A673 (cell line): ENCODE data around the gene EBP. TPM values are rescaled to one million over a fixed set of nuclear protein-coding genes. Genes with fewer than 3 reads are reported as not detected.

ENCODE experiments used
- BruUV-seq: library from RNA; stranded (reverse); fragments of 400-500 nt; replicated peaks from 2 replicates; lab custom pipeline; 2021; lab: Mats Ljungman, UMichigan
- CTCF ChIA-PET: fragments of 300-600 bp; sonication (Branson Sonifier 250); formaldehyde crosslinking; loops from one replicate; lab custom pipeline; 2022; ENCODE audit warnings: antibody characterized with exemption; lab: Charles Lee
- POLR2A ChIA-PET: fragments of 300-600 bp; sonication (Branson Sonifier 250); formaldehyde crosslinking; loops from one replicate; lab custom pipeline; 2022; ENCODE audit warnings: antibody characterized with exemption; ENCODE audit not compliant: low non-redundant PET; lab: Charles Lee
- DNase-seq: peaks from one replicate; pipeline ENCODE4 v3.0.0-alpha.2; 2015; ENCODE audit warnings: low spot score
- H3K27ac ChIP-seq: fragments of 200-600 bp; sonication (generic); 2 replicates; pipeline ENCODE4 v1.5.1; 2016; ENCODE audit warnings: mixed run types, low read depth, mild to moderate bottlenecking, mixed read lengths, antibody characterized with exemption, low read length; ENCODE audit not compliant: poor library complexity, severe bottlenecking
- H3K27me3 ChIP-seq: fragments of 200-600 bp; sonication (generic); replicated peaks from 2 replicates; pipeline ENCODE4 v1.6.1; 2017; ENCODE audit warnings: mixed run types, low read depth, mild to moderate bottlenecking, mixed read lengths, antibody characterized with exemption, low read length; ENCODE audit not compliant: insufficient read depth, poor library complexity
- H3K36me3 ChIP-seq: fragments of 200-600 bp; sonication (generic); 2 replicates; pipeline ENCODE4 v1.6.1; 2016; ENCODE audit warnings: mixed run types, mild to moderate bottlenecking, mixed read lengths, antibody characterized with exemption, low read length; ENCODE audit not compliant: insufficient read depth, poor library complexity, severe bottlenecking
- H3K4me1 ChIP-seq: fragments of 200-600 bp; sonication (generic); 2 replicates; pipeline ENCODE4 v1.6.1; 2017; ENCODE audit warnings: mixed run types, mild to moderate bottlenecking, mixed read lengths, antibody characterized with exemption, low read length; ENCODE audit not compliant: insufficient read depth, poor library complexity, severe bottlenecking
- H3K4me3 ChIP-seq: fragments of 200-600 bp; sonication (generic); 2 replicates; pipeline ENCODE4 v1.5.1; 2016; ENCODE audit warnings: low read depth, mixed run types, mild to moderate bottlenecking, mixed read lengths, low read length; ENCODE audit not compliant: poor library complexity, severe bottlenecking
- H3K9me3 ChIP-seq: fragments of 200-600 bp; sonication (generic); 2 replicates; pipeline ENCODE4 v1.6.1; 2016; ENCODE audit warnings: mixed run types, low read depth, mild to moderate bottlenecking, mixed read lengths, antibody characterized with exemption, low read length; ENCODE audit not compliant: poor library complexity, severe bottlenecking
- EZH2 ChIP-seq: fragments of 200-600 bp; sonication (generic); IDR thresholded peaks from 2 replicates; pipeline ENCODE4 v1.6.1; 2017; ENCODE audit warnings: borderline replicate concordance, low read depth, mild to moderate bottlenecking, mixed read lengths, antibody characterized with exemption, low read length; ENCODE audit not compliant: poor library complexity, severe bottlenecking
- intact Hi-C: fragments of 100-400 bp; cut with micrococcal nuclease; formaldehyde crosslinking; loops from one replicate; pipeline ENCODE4 v1.10.0; 2022; ENCODE audit not compliant: unreplicated experiment
- total RNA-seq: library from RNA; stranded (reverse); gene quantifications from 2 replicates; pipeline ENCODE4 v1.2.3, GENCODE V29; 2021
- TF ChIP-seq, protein P1 (sequence below): fragments of 300-800, 200-600 bp; sonication (generic); conservative IDR thresholded peaks from 2 replicates; pipeline ENCODE4 v1.5.1; 2017; ENCODE audit warnings: low read depth, mild to moderate bottlenecking, antibody characterized with exemption, low read length, moderate library complexity, mixed read lengths

EBP gene
- total RNA-seq, 1 experiment from 2014 or later = 155 TPM

DNA sequence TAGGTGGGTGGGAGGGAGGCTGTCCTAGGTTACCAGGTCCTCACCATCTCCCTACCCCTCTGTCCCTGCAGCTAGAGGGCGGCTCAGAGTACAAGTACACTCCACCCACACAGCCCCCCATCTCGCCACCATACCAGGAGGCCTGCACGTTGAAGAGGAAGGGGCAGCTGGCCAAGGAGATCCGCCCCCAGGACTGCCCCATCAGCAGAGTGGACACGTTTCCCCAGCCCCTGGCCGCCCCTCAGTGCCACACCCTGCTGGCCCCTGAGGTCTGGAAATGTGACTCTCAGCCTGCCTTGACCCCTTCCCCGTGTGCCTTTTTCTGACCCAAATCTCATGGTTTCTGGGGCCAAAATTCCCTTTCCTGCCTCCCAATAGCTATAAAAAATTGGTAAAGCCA lies 39.1 kb upstream of the EBP start:
- Histone ChIP-seq H3K4me1 (no peaks in the 10 kb centered on the region), H3K9me3 (no peaks in the 10 kb centered on the region), H3K36me3 (peaks cover 14% of the 10 kb centered on the region), H3K27ac (no peak overlapping the region), H3K4me3 (no peak overlapping the region), H3K27me3 (no peaks in the 10 kb centered on the region)
- no peak for TF ChIP-seq EZH2
- TF ChIP-seq, protein P1, sequence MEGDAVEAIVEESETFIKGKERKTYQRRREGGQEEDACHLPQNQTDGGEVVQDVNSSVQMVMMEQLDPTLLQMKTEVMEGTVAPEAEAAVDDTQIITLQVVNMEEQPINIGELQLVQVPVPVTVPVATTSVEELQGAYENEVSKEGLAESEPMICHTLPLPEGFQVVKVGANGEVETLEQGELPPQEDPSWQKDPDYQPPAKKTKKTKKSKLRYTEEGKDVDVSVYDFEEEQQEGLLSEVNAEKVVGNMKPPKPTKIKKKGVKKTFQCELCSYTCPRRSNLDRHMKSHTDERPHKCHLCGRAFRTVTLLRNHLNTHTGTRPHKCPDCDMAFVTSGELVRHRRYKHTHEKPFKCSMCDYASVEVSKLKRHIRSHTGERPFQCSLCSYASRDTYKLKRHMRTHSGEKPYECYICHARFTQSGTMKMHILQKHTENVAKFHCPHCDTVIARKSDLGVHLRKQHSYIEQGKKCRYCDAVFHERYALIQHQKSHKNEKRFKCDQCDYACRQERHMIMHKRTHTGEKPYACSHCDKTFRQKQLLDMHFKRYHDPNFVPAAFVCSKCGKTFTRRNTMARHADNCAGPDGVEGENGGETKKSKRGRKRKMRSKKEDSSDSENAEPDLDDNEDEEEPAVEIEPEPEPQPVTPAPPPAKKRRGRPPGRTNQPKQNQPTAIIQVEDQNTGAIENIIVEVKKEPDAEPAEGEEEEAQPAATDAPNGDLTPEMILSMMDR = no peak
- no peak for DNase-seq
- intact Hi-C loops = no loop called here
- ChIA-PET CTCF (no interaction called here), POLR2A (no interaction called here)
- BruUV-seq = no TSS peak

DNA sequence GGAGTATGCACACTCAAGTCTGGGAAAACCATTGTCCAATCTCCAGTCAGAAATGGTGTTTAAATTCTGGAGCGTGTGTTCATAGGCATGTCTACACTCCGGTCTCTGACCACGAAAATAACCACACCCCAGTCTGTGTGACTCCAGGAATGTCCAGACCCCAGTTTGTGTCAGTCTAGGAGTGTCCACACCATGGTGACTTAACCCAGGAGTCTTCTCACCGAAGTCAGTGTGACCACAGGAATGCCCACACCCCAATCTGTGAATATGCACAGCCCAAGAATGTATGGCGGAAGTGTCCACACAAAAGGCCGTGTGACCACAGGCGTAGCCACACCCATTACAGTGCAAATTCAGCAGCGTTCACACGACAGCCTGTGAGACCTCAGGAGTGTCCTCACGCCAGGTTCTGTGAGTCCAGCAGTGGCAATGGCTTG lies 34.2 kb upstream of the EBP start:
- no peak overlapping the region for H3K4me3 ChIP-seq
- no TSS peak for BruUV-seq
- ChIA-PET CTCF (no interaction called here), POLR2A (no interaction called here)
- intact Hi-C loops = no loop called here
- H3K36me3 ChIP-seq = peaks cover 7% of the 10 kb centered on the region
- no peak for DNase-seq
- no peaks in the 10 kb centered on the region for H3K9me3 ChIP-seq
- H3K27me3 ChIP-seq = no peaks in the 10 kb centered on the region
- TF ChIP-seq, protein P1 = no peak
- TF ChIP-seq EZH2 = no peak
- no peak overlapping the region for H3K27ac ChIP-seq
- no peaks in the 10 kb centered on the region for H3K4me1 ChIP-seq

DNA sequence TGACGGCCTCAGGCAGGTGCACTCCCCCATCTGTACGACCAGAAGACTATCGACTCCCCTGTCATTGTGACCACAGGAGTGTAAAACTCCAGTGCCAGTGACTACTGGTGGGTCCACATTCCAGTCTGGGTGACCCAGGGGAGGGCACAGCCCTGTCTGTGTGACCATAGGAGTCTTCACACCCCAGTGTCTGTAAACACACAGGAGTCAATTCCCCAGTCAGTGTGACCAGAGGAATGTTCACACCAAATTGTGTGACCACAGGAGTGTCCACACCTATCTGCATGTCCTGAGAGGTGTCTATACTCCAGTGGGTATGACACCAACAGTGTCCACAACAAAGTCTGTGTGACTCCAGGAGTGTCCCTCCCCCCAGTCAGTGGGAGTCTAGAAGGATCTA lies 33.6 kb upstream of the EBP start:
- ChIA-PET POLR2A (no interaction called here), CTCF (no interaction called here)
- intact Hi-C loops = no loop called here
- Histone ChIP-seq H3K36me3 (peaks cover 5% of the 10 kb centered on the region), H3K4me1 (no peaks in the 10 kb centered on the region), H3K27ac (no peak overlapping the region), H3K4me3 (no peak overlapping the region), H3K9me3 (no peaks in the 10 kb centered on the region), H3K27me3 (no peaks in the 10 kb centered on the region)
- BruUV-seq = no TSS peak
- TF ChIP-seq, protein P1 = no peak
- no peak for TF ChIP-seq EZH2
- DNase-seq = no peak
